ENCODE results near the gene BANK1.

Gene BANK1

DNA sequence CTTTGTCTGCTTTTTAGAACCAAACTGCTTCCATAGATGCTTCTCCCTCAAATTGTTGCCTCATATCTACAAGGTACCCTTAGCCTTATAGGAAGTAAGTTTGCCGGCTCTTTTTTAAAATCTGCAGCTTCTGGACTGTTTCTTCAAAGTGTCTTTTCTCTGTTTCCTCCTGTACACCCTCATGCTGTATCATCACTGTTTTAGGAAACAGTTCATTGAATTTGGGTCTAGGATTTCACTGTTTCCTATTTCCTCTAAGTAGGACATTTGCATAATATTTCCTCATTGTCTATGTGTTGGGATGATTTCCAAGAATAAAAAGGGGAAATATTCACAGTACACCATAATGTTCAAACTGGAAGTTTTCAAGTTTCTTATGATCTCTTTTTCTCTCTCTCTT is 43.0 kb downstream of the BANK1 start:
- FAIRE-seq = no peak
- no peak for DNase-seq (ENCODE audit: insufficient read length, low spot score)
- TF ChIP-seq CTCF (IDR thresholded peaks at IDR 0.05; ENCODE audit: insufficient read depth, missing control alignments) = no peak

- no peak for FAIRE-seq
- no peak for DNase-seq (ENCODE audit: insufficient read length, low spot score)
- no peak for TF ChIP-seq CTCF (IDR thresholded peaks at IDR 0.05; ENCODE audit: insufficient read depth, missing control alignments)
These were observed 44.8 kb downstream of the BANK1 start for GRCh38 chr4:101835121-101835904.

- DNase-seq (ENCODE audit: insufficient read length, low spot score) (no peak), FAIRE-seq (no peak)
- no peak for TF ChIP-seq CTCF (IDR thresholded peaks at IDR 0.05; ENCODE audit: insufficient read depth, missing control alignments)
These were observed 52.5 kb downstream of the BANK1 start for GRCh38 chr4:101843054-101843453.

DNA sequence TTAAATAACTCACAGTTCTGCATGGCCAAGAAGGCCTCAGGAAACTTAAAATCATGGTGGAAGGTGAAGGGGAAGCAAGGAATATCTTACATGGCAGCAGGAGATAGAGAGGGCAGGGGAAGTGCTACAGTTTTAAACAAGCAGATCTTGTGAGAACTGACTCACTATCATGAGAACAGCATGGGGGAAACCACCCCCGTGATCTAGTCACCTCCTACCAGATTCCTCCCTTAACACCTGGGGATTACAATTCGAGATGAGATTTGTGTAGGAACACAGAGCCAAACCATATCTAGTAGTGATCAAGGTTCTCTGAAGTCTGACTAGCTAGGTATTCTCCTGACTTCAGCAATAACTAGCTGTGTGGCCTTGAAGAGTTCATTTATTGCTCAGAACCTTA is 56.0 kb downstream of the BANK1 start:
- no peak for TF ChIP-seq CTCF (IDR thresholded peaks at IDR 0.05; ENCODE audit: insufficient read depth, missing control alignments)
- DNase-seq (ENCODE audit: insufficient read length, low spot score) (no peak), FAIRE-seq (no peak)

GRCh38 chr4:101850698-101851097 is 60.2 kb downstream of the BANK1 start:
- no peak for DNase-seq (ENCODE audit: insufficient read length, low spot score)
- TF ChIP-seq CTCF (IDR thresholded peaks at IDR 0.05; ENCODE audit: insufficient read depth, missing control alignments) = no peak
- no peak for FAIRE-seq

DNA sequence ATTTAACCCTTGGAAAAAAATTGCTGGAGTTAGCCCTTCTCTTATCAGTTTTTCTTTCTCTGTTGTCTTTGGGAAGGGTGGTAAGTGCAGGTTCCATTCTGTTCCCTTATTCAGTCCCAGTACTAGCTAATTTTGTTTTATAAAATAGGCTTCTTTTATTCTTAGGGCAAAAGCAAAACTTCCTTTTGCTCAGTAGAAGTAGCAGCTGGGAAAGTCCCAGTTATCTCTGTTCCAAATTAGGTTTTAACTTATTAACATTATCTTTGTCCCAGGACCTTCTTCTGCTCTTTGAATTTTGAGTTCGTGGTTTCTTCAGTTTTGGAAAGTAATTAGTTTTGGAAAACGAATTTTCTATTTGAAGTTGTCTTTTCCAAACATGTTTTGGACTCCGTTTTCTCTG is 61.1 kb downstream of the BANK1 start:
- no peak for FAIRE-seq
- no peak for DNase-seq (ENCODE audit: insufficient read length, low spot score)
- TF ChIP-seq CTCF (IDR thresholded peaks at IDR 0.05; ENCODE audit: insufficient read depth, missing control alignments) = no peak

DNA sequence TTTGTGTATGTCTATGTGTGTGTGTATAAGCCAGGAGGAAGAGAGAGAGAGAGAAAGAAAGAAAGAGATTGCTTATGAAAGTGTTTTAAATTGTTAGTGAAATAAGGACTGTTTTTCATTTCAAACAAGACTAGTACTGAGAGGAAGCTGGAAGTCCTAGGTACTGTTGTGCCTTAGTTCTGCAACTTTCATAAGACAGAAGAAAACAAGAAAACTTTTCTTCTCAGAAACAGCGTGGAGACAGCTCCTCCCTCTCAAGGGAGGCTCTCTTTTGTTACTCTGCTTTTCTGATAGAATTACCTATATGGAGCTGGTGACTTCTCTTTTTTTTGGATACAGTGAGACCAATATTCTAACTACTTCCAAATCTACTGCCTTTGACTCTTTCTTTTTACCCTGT is 62.5 kb downstream of the BANK1 start:
- no peak for TF ChIP-seq CTCF (IDR thresholded peaks at IDR 0.05; ENCODE audit: insufficient read depth, missing control alignments)
- no peak for DNase-seq (ENCODE audit: insufficient read length, low spot score)
- no peak for FAIRE-seq
